ENCODE data around the gene TCP1.
"Not testable (repeated sequence)": the region's sequence is repeated elsewhere in the genome, so short reads cannot be mapped to it uniquely, and the experiment has no call there.

The TCP1 gene

DNA sequence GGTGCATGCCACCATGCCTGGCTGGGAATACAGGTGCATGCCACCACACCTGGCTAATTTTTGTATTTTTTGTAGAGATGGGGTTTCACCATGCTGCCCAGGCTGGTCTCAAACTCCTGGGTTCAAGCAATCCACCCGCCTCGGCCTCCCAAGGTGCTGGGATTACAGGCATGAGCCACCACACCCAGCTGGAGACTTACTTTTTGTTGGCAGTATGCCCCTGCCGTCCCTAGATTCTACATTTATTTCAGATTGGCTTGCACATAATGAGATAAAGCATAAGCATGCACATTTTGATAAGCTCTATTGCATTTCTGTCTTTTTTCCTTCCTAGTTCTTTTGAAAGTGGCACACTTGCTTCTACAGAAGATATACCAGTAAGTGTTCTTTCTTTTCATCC, 27.4 kb upstream of the TCP1 start:
- DNase-seq = not testable (repeated sequence)

DNA sequence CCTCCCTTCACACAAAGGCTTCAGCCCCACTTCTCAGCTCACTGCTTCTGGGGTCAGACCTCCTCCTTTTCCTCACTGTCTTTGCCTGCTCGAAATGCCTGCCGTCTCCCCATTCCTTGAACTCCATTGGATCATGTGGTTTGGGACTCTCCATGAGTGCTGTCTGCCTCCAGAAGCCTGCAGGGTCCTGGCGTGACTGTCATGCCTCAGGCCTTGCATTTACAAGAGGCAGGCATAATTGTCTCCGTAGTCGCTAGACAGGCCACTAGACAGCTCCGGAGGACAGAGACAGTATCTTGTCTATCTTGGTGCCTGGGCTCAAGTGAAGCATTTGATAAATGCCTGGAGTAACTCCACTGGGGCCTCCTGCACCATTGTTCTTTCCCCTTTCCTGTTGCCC, 26.0 kb upstream of the TCP1 start:
- DNase-seq = no peak

DNA sequence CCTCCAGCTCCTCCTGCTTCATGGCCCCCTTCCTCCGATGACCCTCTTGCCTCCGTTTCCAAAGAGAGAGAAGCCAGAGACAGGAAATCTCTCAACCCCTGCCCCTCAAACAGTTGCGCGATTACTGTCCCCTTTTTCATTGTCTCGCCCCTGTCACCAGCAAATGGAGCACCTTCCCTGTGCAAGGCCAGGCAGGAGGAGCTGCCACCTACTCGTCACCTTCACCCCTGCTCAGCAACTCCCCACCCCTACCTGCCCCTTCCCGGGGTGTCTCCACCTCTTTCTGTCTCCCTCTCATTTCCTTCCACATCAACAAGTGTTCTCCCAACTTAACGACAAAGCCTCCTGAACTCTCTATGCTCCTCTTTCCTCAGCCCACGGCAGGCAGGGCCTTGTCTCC, 24.4 kb upstream of the TCP1 start:
- no peak for DNase-seq

DNA sequence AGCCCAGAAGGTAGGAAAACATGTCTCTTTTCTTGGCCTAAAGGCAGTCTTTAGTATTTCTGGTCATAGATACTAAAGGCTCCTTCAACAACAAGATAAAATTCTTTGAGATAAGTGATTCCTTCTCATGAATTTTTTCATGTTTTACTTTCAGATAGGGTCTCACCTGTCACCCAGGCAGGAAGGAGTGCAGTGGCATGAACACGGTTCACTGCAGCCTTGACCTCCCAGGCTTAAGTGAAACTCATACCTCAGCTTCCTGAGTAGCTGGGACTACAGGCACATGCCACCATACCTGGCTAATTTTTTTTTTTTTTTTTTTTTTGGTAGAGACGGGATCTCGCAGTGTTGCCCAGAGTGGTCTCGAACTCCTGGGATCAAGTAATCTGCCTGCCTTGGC, 19.7 kb upstream of the TCP1 start:
- DNase-seq = no peak

DNA sequence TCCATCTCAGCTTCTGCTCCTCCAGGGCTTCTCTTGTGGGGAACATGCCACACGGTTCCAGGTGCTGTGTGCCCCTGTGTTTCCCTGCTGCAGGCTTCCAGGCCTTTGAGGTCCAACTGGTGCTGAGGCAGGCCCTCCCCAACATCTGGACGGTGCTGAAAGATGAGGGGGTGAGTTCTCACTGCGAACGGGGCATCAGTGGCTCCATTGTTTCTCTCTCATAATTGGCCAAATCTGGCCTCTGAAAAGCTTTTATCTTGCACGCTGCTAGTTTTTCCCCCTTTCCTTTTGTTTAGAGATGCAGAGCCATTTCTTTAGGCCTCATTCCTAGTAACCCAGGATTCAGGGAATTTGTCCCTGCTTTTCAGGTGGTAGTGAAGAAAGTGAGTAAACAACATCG, 19.2 kb upstream of the TCP1 start:
- no peak for DNase-seq

DNA sequence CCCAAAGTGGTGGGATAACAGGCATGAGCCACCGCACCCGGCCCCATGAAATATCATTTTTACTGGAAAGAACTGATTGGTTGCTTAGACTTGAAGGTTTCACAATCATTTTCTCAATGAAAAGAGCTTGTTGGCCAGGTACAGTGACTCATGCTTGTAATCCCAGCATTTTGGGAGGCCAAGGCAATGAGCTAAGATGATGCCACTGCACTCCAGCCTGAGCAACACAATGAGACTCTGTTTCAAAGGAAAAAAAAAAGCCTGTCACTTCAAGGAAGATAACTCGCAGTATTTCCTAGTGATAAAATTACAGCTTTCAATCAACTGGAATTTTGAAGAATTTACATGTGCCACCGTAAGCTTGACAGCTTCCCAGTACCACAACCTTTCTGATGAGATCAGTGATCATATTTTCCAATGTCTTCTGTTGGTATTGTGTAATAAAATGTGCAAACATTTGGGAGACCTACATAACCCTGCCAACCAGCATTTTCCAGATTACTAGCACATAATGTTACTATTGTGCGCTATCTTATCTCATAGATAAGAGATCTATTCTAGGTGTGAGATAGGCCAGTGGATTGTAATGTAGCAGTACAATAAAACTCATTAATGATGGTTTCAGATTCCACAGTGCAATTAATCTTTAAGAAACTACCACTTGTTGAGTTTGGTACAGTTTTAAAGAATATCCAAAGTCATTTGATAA, 17.9 kb upstream of the TCP1 start:
- DNase-seq = no peak

DNA sequence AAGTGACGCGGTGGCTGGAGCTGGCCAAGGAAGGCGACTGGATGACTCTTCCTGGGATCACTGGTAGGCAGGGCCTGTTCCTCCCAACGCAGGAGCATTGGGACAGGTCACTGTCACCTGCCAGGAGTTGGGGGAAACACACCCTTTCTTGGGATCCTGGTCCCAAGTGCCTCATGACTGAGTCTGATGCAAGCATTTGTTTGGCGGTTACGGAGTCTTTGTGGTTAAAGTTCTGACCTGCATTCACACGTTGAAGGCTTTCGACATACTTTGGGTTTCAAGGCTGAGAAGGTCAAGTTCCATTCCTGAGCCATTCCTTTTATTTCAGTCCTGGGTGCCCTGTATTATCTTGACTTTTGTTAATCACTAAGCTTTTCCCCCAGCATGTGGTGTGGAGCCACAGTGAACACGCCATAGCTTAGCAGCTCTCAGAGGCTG, 16.6 kb upstream of the TCP1 start:
- no peak for DNase-seq

DNA sequence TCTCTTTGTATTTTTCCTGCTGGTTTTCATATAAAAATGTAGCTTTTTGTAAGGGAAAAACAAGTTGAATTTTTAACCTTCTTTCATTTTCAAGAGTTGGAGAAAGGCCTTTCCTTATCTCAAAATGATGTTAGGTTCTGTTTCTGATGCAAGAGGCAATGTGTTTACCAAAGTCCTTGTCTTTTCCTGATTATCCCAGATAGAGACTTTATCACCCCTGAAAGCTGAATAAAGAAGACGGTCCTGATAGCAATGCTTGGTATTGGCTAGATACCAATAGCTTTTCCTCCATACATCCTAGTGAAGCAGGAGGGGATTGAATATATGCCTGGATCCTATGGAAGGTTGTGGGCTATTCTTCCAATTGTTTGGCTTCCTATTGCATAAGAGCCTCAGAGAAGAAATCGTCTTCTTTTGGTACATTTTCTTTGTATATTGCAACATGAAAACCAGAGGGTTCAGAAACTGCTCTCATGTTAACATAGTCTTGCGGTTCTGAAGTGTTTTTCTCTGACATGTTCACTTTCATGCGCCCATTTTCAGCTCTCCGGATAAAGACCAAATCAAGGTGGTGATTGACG, 16.1 kb upstream of the TCP1 start:
- DNase-seq = no peak

DNA sequence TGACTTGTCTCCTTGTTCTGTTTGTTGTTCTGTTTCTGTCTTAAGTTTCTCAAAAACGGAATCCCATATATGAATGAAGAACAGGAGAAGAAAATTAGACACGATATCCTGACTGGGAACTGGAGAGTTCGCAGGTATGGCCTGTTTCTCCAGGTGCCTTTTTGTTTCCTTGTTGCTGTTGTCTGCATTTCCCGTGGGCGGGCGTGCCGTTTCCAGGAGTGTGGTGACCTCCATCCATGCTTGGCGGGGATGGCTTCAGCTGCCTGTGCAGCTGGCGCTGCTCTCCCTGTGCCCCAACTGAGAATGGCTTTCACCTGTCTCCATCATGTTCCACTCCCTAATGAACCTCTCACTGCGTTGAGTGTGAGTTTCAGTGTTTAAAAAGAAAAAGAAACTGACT, 15.1 kb upstream of the TCP1 start:
- DNase-seq = no peak

DNA sequence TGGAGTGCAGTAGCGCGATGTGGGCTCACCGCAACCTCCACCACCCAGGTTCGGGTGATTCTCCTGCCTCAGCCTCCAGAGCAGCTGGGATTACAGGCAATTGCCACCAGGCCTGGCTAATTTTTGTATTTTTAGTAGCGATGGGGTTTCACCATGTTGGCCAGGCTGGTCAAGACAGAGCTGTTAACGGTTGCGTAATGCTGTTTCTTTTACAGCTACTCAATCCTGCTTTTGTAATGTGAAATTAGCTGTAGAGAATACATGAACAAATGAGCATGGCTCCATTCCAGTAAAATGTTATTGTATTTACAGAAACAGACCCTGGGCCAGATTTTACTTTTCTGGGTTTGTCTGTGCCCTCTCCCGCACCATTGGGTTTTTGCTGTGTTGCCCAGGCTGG, 12.5 kb upstream of the TCP1 start:
- no peak for DNase-seq

DNA sequence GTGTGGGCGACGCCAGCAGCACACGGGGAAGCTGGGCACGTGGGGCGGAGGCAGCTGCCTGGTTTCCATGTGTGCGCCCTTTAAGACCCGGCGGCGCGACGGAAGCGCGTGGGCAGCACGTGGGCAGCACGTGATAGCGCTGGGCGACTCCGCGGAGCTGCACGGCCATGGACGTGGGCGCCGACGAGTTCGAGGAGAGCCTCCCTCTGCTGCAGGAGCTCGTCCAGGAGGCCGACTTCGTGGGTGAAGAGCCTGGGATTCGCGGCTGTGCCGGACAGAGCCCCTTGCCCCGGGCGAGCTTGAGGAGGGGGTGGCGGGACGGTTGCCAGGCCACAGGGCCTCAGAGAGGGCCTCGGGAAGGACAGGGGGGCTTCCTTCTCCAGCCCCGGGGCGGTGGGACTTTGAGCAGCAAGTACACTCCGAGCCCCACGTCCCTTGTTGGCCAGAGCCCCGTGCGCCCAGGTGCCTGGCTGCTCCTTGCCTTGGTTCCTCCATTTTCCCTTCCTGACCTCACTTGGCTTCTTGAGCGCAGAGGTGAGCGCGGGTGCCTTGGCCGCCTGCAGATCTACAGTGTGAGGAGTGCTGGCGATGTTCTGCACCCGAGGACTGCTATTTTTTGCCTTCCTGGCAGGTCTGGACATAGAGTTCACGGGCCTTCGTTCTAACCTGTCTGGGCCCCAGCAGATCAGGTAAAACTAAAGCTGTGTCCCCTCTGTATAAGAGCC, 10.9 kb upstream of the TCP1 start, which contains the start of gene PNLDC1:
Gene PNLDC1 (plus strand): TSS at position 136 of the 725 bp plus-strand sequence. CDS start 32 bp downstream, at position 168.
- no peak for DNase-seq

DNA sequence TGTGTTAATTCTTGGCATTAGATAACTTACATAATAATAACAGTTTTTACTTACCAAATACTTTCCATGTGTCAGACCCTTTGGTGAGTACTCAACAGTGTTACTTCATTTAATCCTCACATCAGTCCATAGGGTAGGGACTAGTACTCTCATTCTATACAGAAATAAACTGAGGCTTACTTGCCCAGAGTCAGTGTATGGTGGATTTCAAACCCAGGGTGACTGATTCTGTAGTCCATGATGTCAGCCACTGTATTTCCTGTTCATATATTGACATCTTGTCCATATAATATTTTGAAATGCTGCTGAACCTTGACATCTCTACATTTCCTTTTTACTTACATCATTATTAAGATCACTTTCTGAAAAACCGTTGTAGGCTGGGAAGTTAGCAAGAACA, 8.2 kb upstream of the TCP1 start:
- DNase-seq = no peak

DNA sequence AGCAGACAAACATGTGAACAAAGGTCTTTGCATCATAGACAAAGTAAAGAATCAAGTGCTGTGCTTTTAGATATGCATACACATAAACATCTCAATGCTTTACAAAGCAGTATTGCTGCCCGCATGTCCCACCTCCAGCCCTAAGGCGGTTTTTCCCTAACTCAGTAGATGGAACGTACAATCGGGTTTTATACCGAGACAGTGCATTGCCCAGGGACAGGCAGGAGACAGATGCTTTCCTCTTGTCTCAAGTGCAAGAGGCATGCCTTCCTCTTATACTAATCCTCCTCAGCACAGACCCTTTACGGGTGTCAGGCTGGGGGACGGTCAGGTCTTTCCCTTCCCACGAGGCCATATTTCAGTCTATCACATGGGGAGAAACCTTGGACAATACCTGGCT, 5.6 kb upstream of the TCP1 start:
- peak; percentile 77 for DNase-seq

DNA sequence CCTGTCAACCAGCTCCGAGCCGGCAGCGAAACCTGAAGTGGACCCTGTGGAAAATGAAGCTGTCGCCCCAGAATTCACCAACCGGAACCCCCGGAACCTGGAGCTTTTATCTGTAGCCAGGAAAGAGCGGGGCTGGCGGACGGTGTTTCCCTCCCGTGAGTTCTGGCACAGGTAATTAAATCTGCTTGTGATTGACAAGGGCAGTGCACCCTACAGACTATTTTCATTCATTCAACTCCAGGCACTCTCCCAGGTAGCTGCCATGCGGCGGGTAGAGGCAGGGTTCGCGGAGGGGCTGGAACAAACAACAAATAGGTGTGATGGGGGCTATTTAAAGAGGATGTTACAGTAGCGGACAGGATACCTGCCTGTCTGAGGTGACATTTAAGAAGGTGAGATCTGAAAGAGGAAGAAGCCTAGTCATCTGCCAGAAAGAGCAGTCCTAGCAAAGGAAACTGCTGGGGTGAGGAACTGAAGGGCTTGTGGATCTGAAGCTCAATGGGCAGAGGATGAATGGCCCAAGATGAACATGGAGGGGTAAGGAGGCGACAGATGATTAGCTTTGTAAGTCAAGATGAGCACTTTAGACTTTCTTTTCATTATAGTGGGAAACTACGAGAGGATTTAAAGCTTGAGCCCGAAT, 1.7 kb upstream of the TCP1 start:
- no peak for DNase-seq

DNA sequence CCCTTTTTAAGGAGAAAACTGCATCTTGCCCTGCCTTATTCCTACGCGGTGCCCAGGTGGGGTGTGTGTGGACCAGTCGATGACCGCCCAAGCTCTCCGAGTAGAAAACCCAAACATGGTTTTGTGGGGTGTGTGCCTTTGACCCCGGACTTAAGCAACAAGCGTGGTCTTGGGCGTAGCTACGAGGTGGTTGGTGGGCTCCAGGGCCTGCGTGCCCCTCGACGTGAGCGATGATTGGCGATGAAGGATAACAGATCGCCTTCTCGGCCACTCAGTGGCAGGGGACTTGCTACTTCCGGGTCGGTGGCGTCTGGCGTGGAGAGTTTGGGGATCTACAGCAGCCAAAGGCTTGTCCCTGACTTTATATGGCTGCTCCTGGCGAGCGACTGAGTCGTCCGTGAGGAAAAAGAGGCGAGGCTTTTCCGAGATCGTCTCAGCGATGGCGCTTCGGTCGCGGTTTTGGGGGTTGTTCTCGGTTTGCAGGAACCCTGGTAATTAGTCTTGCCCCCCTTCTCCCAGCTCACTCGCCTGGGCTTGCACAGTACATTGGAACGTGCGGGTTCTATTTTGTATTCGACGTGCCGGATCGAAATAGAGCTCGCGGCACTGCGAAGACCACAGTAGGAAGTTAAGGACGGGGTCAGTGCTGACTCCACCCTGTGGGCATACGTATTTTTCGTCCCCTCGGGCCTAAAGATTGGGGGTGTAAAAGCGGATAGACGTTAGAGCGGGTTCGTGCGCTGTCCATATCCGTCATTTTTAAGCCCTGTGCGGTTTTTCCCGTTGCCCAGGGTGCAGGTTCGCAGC, 950 bp upstream of the TCP1 start, which contains the start of gene MRPL18:
Gene MRPL18 (plus strand): TSS at position 319 of the 807 bp plus-strand sequence. CDS start 121 bp downstream, at position 440.
- DNase-seq = peak; percentile 96

DNA sequence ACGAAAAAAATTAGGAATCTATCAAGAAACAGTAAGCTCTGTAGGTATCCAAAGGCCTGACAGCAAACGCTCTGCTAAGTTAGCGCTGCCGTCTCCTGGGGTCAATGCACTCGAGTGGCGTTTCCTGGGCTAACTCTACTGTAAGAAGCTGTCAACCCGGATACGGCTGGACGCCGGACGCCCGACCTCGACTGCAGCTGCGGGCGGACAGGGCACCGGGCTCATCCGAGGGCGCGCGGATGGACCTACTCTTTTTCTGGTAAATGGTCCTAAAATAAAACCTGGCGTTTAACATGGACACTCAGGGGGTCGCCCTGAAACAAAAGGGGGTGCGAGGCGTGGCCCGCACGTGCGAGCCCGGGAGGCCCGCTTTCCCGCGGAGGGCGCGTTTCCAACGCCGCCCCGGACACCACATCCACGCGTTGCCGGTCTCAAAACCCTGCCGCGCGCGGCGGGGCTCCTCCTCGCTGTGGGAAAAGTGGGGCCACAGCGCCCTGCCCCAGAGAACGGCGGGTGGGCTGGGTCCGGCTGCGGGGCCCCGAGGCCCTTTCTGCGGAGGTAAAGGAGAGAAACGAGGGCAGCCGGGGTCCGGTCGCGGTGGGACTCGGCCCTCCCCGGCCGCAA, 537 bp downstream of the TCP1 start:
- DNase-seq = no peak

DNA sequence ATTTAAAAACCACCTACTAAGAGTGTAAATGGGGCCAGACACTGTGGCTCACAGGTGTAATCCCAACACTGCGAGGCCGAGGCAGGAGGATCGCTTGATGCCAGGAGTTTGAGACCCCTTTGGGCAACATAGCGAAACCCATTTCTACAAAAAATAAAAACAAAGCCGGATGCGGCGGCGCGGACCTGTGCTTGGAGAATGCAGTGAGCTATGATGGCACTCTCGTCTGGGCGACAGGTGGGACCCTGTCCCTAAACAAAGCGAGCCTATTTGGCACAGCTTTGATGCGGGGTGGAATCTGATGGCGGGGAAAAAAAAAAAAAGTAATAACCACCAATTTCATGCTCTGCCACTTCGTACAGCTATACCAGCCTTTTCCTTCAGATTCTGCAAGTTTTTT, 1.1 kb downstream of the TCP1 start:
- DNase-seq = no peak

DNA sequence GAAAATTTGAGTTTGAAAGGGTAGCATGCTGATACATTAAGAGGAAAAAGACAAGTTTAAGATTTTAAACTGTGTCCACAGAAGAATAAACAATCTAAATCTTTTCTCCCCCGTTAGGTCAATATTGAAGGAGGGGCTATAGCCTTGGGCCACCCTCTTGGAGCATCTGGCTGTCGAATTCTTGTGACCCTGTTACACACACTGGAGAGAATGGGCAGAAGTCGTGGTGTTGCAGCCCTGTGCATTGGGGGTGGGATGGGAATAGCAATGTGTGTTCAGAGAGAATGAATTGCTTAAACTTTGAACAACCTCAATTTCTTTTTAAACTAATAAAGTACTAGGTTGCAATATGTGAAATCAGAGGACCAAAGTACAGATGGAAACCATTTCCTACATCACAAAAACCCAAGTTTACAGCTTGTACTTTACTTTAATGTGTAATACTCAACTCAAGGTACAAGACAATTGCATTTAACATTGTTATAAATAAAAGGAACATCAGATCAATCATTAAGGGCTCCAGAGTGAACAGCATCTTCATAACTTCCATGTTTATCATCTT, 10.8 kb downstream of the TCP1 start:
- no peak for DNase-seq

DNA sequence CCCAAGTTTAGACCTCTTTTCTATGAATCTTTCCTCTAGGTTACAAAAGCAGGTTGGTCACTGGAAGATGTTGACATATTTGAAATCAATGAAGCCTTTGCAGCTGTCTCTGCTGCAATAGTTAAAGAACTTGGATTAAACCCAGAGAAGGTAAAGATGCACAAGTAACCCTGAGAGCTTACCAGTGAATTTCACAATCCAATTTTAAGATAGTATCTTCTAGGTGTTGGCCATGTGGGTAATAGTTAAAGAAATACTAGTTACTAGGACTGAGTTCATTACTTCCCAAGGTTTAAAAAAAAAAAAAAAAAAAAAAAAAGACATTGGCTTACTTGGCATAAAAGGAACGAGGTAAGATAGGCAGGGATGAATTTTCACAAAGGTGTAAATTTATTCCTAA, 11.3 kb downstream of the TCP1 start:
- no peak for DNase-seq

DNA sequence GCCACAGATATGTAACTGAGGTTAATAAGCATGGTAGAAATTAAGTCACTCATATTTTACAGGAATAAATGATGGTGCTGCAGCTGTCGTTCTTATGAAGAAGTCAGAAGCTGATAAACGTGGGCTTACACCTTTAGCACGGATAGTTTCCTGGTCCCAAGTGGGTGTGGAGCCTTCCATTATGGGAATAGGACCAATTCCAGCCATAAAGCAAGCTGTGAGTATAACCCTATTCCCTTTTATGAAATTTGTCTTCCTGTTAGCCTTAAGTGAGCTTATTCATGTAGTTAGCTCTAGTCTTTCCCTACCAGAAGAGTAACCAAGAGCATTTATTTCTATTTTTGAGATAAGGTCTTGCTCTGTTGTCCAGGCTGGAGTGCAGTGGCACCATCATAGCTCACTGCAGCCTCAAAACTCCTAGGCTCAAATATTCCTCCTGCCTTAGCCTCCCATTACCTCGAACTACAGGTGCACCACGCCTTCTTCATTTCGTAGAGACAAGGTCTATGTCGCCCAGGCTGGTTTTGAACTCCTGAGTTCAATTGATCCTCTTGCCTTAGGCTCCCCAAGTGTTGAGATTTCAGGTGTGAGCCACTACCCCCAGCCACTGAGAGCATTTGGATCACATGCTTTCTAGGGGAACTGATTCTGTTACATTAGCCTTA, 12.0 kb downstream of the TCP1 start:
- DNase-seq = no peak

DNA sequence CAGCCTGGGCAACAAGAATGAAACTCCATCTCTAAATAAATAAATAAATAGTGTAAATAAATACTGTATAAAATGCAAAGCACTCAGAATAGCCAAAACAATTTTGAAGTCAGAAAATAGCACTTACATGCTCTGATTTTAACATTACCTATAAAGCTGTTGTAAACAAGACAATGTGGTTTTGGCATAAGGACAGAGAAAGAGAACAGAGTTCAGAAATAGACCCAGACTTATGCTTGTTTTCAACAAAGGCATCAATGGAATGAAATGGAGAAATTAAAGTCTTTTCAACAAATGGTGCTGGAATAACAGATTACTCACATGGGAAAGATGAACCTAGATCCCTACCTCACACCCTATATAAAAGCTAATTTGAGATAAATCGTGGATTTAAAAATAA, 17.2 kb downstream of the TCP1 start:
- DNase-seq = no peak

Measured in NCI-H524 treated with DMSO at 0.1 percent for 48 hours (cell line).